Lower leg skin (tissue), 3 donors: ENCODE measurements around the gene CTDNEP1.

Source experiments
- CTCF ChIP-seq, 3 donors: fragments of 450-650 bp; IDR thresholded peaks; one replicate each; pipeline ENCODE4 v1.5.1; 2016; ENCODE audit warnings: antibody characterized with exemption in 3 of 3, mild to moderate bottlenecking in 3 of 3, moderate library complexity in 2 of 3
- POLR2A ChIP-seq, 2 donors: fragments of 450-650 bp; IDR thresholded peaks; one replicate each; pipeline ENCODE4 v1.6.1; 2016 to 2017; ENCODE audit warnings: antibody characterized with exemption in 2 of 2, mild to moderate bottlenecking in 1 of 2, moderate library complexity in 1 of 2

- TF ChIP-seq CTCF (IDR thresholded peaks at IDR 0.05) (no peak), POLR2A (IDR thresholded peaks at IDR 0.05) (no peak)
Measured at GRCh38 chr17:7249830-7250229, 1.7 kb downstream of the CTDNEP1 start.
